Measurements from ENCODE around the gene TSR3.
"Not testable (repeated sequence)": the region's sequence is repeated elsewhere in the genome, so short reads cannot be mapped to it uniquely, and the experiment has no call there.

Gene TSR3

GRCh38 chr16:1335996-1336395 is 15.7 kb downstream of the TSR3 start:
- DNase-seq = no peak

GRCh38 chr16:1335211-1335971 is 16.3 kb downstream of the TSR3 start:
- no peak for DNase-seq

GRCh38 chr16:1334739-1335138 is 16.9 kb downstream of the TSR3 start:
- DNase-seq = no peak

GRCh38 chr16:1333854-1334700 is 17.6 kb downstream of the TSR3 start:
- DNase-seq = no peak

GRCh38 chr16:1333149-1333812 is 18.4 kb downstream of the TSR3 start, which contains the start of gene BAIAP3:
Gene BAIAP3, plus strand, starts transcription at chr16:1333645. Its CDS starts 4,905 bp downstream, at chr16:1338550.
- peak; percentile 68 for DNase-seq

- no peak for DNase-seq
Measured at GRCh38 chr16:1332618-1333148, 19.0 kb downstream of the TSR3 start.

GRCh38 chr16:1331712-1332617 is 19.7 kb downstream of the TSR3 start:
- peak; percentile 58 for DNase-seq

GRCh38 chr16:1330931-1331711 is 20.6 kb downstream of the TSR3 start:
- DNase-seq = no peak

GRCh38 chr16:1330260-1330914 is 21.3 kb downstream of the TSR3 start:
- peak; percentile 69 for DNase-seq

- not testable (repeated sequence) for DNase-seq
Measured at GRCh38 chr16:1328961-1329360, 22.7 kb downstream of the TSR3 start.

GRCh38 chr16:1328136-1328535 is 23.5 kb downstream of the TSR3 start:
- DNase-seq = not testable (repeated sequence)

GRCh38 chr16:1327619-1327947 is 24.1 kb downstream of the TSR3 start:
- no peak for DNase-seq

- no peak for DNase-seq
Measured at GRCh38 chr16:1326946-1327618, 24.6 kb downstream of the TSR3 start.

GRCh38 chr16:1326391-1326790 is 25.3 kb downstream of the TSR3 start:
- DNase-seq = no peak

- no peak for DNase-seq
Measured at GRCh38 chr16:1325673-1326371, 25.9 kb downstream of the TSR3 start.

GRCh38 chr16:1325261-1325660 is 26.4 kb downstream of the TSR3 start:
- no peak for DNase-seq

- no peak for DNase-seq
Measured at GRCh38 chr16:1324286-1324826, 27.3 kb downstream of the TSR3 start.

GRCh38 chr16:1323296-1324239 is 28.1 kb downstream of the TSR3 start:
- no peak for DNase-seq

All from stimulated activated CD8-positive, alpha-beta memory T cell treated with anti-CD3 and anti-CD28 coated beads, Interleukin-4, amount 100 ng/mL, for 48 hours (primary cell).